HG02852 (cell line): ENCODE data around the gene MIOS.
A peak's percentile ranks its signal among the peaks of the same experiment; 100 is the strongest.
"Not testable (repeated sequence)": the region's sequence is repeated elsewhere in the genome, so short reads cannot be mapped to it uniquely, and the experiment has no call there.

Source experiments
- ATAC-seq: cut with Tn5 transposase; IDR thresholded peaks from one replicate; pipeline ENCODE4 v1.9.1; 2021; ENCODE audit warnings: mild to moderate bottlenecking, moderate library complexity; ENCODE audit not compliant: unreplicated experiment

The MIOS gene

GRCh38 chr7:7640221-7641128 lies 73.8 kb downstream of the MIOS start, which contains the start of gene UMAD1:
TSS of gene UMAD1 (plus strand) at chr7:7640752. CDS start at chr7:7673372, 32,620 bp downstream.
- peak; percentile 96 for ATAC-seq

- peak; percentile 11 for ATAC-seq
Measured at GRCh38 chr7:7641129-7641663, 74.5 kb downstream of the MIOS start.

- ATAC-seq = no peak
Measured at GRCh38 chr7:7642081-7642480, 75.4 kb downstream of the MIOS start.

- ATAC-seq = no peak
Measured at GRCh38 chr7:7647495-7648036, 80.9 kb downstream of the MIOS start.

- no peak for ATAC-seq
Measured at GRCh38 chr7:7650682-7651206, 84.1 kb downstream of the MIOS start.

- no peak for ATAC-seq
Measured at GRCh38 chr7:7651479-7651878, 84.8 kb downstream of the MIOS start.

GRCh38 chr7:7652798-7653540 lies 86.3 kb downstream of the MIOS start:
- no peak for ATAC-seq

GRCh38 chr7:7653593-7654187 lies 87.0 kb downstream of the MIOS start:
- no peak for ATAC-seq

- no peak for ATAC-seq
Measured at GRCh38 chr7:7654964-7655715, 88.5 kb downstream of the MIOS start.

GRCh38 chr7:7656459-7656858 lies 89.8 kb downstream of the MIOS start:
- ATAC-seq = not testable (repeated sequence)
